Suppressor macrophage treated with lipopolysaccharide for 4 hours (primary cell): ENCODE results near the gene ZC3H4.
"Not testable (repeated sequence)": the region's sequence is repeated elsewhere in the genome, so short reads cannot be mapped to it uniquely, and the experiment has no call there.

Experiments used
- DNase-seq: peaks from one replicate; pipeline ENCODE4 v3.0.0-alpha.2; 2020

The ZC3H4 gene

DNA sequence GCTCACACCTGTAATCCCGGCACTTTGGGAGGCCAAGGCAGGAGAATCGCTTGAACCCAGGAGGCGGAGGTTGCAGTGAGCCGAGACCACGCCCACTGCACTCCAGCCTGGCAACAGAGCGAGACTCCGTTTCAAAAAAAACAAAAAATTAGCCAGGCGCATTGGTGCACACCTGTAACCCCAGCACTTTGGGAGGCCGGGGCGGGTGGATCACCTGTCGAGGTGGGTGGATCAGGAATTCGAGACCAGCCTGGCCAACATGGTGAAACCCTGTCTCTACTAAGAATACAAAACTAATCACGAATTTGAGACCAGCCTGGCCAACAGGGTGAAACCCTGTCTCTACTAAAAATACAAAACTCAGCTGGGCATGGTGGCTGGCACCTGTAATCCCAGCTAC, 35.2 kb downstream of the ZC3H4 start:
- not testable (repeated sequence) for DNase-seq

DNA sequence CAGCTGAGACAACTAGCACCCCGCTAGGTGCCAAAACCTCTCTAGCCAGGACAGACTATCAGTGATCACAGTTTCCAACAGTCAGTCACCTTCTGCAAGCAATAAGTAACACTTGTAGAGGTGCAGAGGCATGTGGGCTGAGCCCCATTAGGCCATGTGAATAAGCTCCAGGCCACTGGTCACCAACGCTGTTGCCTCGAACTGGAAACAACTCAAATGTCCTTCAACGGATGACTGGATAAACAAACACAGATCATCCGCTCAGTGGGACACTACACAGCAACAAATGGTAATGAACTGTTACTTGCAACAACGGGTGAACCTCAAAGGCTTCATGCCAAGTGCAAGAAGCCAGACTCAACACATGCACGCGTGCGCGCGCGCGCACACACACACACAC, 37.6 kb downstream of the ZC3H4 start:
- DNase-seq: no peak

DNA sequence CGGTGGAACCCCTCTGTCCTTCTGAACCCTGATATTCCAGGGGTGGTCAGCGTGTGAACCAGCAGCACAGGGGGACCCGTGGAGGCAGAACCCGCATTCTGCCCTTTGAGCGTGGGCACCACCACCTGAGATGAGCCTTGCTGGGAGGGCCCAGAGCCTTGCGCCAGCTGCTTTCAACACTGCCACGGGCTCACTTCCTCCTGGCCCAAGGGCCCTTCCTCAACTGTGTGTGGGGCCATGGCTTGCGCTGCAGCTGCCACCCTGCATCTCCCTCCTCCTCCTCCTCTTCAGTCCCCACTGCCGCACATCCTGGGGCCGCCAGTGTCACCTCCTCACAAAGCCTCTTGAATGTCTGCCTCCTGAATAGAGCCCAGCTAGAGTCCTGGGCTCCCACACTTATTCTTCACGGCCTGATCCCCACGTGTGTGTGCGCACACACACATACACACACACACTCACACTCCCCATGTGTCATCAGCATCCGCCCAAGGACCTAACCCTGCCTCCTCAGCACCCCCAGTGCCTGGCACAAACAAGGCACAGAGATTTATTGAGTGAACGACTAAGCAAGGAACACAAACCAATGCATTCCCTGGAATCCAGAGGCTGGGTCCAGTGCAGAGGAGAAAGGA, 38.3 kb downstream of the ZC3H4 start:
- DNase-seq: peak; percentile 68

DNA sequence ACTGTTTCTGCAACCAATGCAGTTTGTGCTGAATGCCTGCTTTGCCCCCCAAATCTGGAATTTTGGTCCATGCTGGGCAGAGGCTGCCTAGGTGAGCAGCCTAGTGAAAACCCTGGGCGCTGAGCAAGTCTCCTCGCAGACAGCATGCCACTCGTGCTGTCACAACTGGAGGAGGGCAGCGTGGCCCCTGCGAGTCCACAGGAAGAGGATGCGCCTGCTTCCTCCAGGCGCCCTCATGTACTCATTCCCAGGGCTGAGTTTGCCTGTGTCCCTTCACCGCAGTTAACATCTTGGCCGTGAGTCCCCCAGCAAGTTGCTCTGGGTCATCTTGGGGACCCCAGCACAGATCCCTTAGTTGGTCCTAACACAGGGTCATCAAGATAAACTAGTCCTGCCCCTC, 39.0 kb downstream of the ZC3H4 start:
- no peak for DNase-seq

DNA sequence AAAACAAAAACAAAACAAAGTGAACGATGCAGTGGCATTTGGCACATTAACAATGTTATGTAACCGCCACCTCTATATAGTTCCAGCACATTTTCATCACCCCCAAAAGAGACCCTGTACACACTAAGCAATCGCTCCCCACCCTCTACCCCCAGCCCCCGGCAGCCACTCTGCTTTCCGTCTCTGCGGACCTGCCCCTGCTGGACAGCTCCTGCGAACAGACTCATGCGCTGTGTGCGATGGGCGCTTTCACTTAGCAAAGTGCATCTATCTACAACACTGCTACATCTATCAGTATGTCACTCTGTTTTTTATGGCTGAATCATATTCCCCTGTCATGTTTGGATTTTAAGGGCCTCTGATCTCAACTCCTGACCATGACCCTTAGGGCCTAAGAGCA, 40.0 kb downstream of the ZC3H4 start:
- DNase-seq: no peak

DNA sequence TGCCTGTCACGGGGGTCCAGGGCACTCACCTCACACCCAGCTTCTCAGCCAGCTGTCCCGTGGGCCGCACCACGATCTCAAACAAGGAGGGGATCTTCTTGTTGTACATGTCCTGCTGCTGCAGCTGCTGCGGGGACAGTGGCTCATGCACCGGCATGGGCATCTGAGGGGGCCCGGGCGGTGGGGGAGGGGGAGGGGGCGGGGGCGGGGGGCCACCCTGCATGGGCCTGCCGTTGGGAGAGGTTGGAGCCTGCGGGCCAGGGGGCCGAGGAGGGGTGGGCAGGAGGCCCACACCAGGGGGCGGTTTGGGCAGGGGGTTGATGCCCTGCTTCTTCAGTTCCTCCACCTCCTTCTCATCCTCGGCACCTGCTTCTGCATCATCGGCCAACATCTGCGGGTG, 41.3 kb downstream of the ZC3H4 start:
- no peak for DNase-seq

DNA sequence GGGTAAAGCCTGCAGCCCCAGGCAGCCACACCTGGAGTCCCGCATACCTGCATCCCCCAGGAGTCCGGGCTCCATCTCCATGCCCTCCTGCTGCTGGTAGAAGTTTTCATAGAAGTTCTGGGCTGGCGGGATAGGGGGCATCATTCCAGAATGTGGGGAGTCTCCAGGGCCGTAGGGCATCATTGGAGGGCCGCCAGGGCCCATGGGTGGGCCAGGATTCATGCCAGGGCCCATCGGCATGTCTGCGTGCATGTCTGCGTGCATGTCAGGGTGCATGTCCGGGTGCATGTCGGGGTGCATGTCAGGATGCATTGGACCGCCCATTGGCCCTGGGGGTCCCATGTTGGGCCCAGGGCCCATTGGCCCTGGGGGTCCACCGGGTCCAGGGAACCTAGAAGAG, 41.8 kb downstream of the ZC3H4 start:
- DNase-seq: no peak

DNA sequence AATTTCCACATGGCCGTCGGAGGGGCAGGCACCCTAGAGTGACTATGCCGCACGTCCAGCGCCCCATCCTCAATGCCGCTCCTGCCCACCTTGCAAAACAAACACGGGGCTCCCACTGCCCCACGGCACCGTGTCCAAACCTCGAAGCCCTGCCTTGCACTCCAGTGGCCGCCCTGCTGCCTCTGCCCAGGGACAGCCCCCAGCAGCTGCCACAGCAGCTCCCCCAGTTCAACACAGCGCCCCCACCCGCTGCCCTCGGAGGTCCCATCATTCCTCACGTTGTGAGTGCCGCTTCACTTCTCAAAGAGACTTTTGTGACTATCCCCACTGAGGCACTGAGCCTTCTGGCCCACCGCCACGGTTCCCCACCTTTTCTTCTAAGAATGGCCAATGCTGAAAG, 42.8 kb downstream of the ZC3H4 start:
- DNase-seq: no peak

DNA sequence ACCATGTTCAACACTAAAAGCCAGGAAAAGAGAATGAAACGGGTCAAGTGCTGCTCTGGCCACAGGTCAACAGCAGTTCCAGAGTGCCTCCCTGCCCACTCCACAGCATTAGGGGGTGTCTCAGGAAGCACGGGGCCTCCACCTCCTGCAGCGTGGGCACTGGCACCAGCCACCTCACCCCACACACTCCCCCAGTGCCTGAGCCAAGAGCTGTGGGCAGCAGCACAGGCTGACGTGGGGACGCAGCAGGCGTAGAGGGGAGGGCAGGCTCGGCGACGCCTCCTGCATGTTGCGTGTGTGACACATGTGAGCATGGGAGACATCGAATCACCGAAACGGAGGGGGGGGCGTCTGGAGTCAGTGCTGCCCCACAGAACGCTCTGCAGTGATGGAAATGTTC, 43.8 kb downstream of the ZC3H4 start:
- DNase-seq: no peak

DNA sequence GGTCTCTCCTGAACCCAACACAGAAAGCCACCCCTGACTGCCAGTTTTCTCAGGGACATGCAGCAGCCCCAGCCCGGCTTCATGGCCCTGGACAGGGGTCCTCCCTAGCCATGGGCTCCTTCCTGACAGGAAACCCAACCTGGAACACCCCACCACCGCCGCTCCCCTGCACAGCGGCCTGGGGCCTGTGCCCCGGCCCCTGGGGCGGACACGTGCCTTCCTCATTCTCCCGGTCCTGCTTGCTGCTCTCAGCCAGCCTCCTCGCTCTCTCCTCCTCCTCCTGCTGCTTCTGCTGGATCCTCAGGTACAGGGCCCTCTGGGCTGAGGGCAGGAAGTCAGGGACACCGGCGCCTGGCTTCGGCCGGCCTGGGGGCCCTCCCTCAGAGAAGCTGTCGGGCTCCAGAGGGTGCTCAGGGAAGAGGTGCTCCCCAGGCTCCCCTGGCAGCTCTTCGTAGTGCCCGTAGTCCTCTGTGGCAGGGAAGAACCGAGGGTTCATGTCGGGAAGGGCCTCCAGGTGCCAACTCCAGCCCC, 44.6 kb downstream of the ZC3H4 start:
- DNase-seq: no peak

DNA sequence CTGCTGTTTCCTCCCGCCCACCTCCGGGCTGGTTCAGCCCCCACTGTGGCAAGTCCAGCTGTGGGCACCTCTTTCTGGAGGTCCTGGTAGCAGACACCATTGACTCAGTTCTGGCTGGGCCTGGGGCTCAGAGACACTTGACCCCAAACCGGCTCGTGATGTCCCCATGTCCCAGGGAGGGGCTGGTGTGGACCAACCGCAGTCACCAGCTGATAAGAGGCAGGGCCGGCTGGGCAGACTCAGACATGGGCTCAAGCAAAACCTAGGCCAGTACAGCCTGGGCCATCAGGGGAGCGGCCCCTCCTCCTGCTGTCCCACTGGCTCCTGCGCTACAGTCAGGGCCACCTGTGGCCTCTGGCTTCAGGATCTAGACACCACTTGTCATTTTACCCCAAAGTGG, 45.3 kb downstream of the ZC3H4 start:
- no peak for DNase-seq

DNA sequence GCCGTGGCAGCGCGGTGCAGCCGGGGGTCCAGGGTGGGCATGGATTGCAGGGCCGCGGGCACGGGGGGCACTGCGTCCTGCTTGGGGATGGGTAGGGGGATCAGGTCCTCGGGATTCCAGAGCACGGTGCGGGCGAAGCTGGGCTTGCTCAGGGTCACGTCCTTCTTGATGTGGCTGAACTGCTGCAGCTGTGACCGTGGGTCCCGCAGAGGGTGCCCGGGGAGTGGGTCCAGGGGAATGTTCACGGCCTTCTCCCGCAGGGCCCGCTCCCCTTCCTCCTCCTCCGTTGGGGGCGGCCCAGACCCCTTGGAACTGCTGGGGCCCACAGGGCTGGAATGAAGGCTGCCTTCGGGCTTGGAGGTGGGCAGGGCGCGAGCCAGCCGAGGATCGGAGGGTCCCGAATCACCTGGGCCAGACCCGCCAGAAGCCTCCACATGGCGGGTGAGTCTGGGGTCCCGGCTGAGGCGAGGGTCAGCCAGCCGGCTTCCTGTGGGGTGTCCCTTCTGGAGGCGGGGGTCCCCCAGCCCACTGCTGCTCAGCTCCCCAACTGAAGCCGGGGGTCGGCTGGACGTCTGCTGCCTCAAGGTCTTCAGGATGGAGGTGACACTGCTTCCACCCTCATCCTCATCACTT, 46.2 kb downstream of the ZC3H4 start:
- no peak for DNase-seq

DNA sequence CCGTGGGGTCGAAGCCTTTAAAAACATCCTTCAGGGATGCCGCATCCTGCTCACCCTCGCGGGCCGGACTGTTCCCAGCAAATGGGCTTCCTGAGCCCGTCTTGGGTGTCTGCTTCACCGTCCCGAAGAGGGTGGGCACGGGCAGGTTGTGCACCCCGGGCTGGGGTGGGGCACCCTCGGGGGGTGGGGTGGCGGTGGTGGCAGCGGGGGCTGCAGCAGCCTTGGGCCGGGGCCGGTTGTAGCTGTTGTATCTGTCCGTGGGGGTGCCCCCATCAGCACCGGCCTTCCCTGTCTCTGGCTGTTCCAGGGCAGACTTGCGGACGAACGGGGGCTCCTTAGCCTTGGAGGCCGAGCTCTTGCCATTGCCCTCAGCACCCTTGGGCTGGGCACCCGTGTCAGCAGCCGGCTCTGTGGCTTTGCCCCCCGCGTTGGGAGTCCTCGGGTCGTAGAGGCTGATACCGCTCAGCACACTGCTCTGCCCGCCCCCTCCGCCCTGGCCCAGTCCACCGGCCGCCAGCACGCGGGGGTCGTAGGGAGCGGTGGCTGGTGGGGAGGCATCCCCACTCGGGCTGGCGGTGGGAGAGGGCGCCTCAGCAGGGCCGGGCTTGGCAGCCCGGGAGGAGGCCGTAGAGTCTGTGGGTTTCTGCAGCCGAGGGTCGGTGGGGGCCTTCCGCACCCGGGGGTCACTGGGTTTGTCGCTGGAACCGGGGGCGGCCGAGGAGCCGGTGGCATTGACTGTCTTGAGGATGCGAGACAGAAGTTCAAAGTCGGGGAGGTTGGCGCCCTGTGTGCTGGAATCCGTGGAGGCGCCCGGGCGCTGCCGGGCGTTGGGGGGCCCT, 47.0 kb downstream of the ZC3H4 start:
- no peak for DNase-seq

DNA sequence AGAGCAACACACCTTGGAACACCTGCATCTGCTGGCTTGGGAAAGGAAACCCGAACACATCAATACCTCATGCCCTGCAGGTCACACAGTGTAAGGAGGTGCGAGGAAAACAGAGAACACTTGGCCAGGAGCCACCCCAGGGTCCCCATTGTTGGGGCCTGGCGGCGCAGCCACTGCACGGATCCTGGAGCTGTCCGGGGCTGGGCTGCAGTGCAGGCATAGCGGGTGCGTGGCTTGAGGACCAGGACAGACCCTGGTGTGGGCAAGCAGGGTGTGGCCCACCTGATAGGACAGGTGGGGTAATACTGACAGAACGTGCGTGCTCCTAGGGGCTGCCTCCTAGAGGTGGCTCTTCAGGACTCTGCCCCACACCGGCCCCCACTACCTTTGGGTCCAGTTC, 48.3 kb downstream of the ZC3H4 start:
- no peak for DNase-seq

DNA sequence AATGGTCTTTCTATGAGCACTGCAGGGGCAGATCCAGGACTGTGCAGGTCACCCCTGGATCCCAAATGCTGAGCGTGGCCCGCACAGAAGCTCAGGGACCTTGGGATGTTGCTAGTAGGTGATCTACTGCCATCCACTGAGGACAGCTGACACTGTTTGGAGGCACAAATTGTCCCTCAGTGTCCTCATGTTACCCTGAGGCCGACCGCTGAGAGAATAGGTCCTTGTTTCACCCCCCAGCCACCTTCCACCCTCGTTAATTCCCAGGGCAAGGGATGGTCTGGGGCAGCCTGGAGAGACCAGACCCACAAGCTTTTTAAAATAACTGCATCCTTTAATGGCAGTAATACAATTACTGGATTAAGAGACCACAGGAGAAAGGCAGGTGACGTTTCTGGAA, 49.7 kb downstream of the ZC3H4 start:
- DNase-seq: no peak

DNA sequence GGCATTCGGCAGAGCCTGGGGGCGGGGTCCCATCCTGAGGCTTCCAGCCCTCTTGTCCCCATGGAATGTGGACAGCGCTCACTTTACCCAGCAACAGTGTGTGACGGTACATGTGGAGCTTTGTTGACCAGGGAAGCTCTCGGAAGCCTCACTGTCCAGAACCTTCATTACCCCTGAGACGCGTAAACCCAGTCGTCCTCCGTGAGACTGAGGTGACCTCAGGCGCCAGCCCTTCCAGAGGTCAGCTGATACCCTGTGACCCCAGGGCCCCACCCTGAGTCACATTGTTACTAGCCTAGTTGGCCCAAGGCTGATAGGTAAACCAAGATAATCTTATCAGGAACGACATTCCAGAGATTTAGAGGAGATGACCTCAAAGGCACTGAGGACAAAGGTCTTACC, 55.0 kb downstream of the ZC3H4 start:
- no peak for DNase-seq

DNA sequence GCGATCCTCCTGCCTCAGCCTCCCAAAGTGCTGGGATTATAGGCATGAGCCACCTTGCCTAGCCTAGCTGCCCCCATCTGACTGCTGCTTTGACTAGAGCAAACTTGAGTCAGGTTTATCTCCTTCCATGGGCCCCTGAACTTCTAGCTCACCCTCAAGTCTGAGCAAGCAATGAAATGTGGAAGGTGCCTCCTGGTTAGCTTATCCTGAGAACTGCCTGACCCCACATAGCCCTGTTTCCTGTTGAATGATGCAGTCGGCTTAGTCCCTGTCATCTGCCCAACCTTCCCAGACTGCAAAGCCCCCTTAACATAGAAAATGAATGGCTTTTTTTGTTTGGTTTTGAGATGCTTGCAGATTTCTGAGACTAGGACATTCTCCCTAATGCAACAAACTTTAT, 56.2 kb downstream of the ZC3H4 start:
- no peak for DNase-seq

DNA sequence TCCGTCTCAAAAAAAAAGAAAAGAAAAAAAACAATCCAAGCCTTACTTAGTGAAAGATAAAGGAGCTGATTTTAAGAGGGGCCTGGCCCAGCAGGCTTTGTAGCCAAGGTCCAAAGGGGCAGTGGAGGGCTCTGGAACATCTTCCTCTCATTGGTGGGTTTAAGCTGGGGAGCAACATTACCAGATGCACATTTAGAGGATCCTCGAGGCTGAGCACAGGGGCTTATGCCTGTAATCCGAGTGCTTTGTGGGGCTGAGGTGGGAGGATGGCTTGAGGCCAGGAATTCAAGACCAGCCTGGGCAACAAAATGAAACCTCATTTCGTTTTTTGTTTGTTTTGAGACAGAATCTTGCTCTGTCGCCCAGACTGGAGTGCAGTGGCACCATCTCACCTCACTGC, 57.2 kb downstream of the ZC3H4 start:
- no peak for DNase-seq

DNA sequence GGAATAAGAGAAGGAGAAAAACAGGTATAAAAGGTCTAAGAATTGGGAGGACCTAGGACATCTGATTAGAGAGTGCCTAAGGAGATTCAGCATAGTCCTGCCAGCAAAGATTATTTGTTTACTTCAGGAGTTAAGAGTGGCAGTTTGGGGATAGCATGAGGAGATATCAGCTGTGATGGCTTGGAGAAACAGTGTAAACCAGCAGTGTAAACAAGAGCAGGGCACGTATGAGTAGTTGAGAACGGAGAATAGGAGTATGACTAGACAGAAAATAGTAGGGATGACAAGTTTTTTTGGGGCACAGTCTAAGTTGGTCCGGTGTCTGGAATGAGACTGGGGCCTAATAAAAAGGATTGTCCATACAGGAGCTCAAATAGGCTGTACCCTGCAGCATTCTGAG, 63.0 kb downstream of the ZC3H4 start:
- not testable (repeated sequence) for DNase-seq

DNA sequence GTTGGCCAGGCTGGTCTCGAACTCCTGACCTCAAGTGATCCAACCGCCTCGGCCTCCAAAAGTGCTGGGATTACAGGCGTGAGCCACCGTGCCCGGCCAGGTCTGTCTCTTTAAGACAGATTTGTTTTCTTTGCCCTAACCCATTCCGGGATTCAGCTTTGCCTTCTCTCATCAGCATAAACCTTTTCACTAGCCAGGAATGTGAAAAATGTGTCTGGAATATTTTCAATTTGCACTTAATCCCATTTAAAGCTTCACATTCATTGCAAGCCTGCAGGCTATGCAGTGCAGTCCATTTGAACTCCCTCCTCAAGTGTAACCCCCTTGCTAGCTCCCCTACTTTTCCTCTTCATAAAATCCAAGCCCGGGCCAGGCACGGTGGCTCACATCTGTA, 64.3 kb downstream of the ZC3H4 start:
- no peak for DNase-seq

DNA sequence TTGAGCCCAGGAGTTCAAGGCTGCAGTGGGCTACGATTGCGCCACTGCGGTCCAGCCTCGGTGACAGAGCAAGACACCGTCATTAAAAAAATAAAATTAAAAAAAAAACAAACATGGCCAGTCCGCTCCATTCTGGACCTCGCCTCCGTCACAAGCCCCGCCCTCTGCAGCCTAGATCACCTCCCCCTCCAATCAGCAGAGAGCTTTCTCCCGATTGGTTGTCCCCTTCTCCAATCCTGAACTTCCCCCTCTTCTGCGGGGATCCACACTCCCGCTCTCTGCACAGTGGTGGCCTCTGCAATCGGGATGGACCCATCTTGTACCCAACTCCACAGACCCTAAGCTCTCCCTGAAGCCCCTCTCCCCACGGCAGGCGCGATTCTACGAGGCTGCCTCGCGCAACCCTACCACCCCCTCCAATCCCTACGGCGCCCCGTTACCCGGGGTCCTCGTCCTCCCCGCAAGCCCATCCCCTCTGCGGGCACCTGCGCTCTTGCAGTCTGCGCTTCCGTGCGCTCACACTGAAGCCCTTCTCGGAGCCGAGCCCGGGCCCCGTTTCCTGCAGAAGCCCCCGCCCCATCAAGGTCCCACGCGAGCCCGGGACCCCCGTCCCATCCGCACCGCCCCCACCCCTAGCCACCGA, 65.7 kb downstream of the ZC3H4 start:
- peak; percentile 84 for DNase-seq

DNA sequence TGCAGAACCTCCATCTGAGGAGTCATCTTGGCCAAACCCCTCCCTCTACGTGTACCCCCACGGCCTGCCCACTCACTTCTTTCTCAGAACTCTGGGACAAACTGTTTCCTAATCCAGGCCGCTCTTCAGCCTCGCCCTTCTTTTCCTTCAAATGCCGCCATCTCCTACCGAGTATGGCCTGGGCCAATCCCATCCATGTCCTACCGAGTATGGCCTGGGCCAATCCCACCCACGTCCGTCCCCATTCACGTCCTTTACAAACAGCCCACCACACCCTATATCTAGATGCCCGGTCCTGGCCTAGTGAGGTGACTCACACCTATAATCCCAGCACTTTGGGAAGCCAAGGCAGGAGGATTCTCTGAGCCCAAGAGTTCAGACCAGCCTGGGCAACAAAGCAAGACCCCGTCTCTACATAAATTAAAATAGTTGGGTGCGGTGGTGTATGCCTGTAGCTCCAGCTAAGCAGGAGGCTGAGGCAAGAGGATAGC, 66.3 kb downstream of the ZC3H4 start:
- DNase-seq: no peak

DNA sequence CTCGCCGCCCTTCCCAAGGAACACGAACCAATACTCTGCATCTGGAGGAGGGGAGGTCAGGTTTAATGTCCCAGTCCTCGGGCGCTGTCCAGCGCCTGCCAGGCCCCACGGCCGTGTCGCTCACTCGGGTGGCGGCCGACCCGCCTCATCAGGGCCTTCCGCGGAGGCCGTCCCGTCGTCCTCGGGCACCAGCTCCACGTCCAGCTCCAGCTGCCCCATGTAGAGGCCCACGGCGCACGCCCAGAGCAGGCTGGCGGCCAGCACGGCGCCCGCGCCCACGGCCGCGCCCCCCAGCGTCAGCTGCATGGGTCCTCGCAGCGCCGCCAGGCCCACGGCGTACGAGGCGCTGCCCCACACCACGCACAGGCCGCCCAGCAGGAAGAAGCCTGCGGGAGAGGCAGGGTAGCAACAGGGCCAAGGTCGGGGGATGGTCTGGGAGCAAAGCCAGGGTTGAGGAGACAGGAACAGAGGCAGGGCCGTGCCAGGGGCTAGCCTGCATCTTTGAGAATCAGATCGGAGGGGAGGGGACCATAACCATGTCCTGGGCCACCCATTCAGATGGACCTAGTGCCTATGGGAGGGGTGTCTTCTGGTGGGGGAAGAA, 67.6 kb downstream of the ZC3H4 start:
- DNase-seq: no peak
